B cell (primary cell): ENCODE results near the gene TASL. TPM values are rescaled to one million over a fixed set of nuclear protein-coding genes. Genes with fewer than 3 reads are reported as not detected.

Experiments used
- ATAC-seq: fragments of 200-7000 bp; cut with Tn5 transposase; one replicate; pipeline ENCODE4 v1.10.0; 2021; ENCODE audit warnings: low read depth, mild to moderate bottlenecking, moderate number of reproducible peaks, moderate library complexity
- CTCF ChIA-PET: fragments of 350-600 bp; sonication (Branson Sonifier 250); formaldehyde crosslinking; loops from one replicate; lab custom pipeline; 2021; ENCODE audit warnings: antibody characterized with exemption, inconsistent platforms; lab: Charles Lee
- POLR2A ChIA-PET: fragments of 350-600 bp; sonication (Branson Sonifier 250); formaldehyde crosslinking; loops from one replicate; lab custom pipeline; 2021; ENCODE audit warnings: antibody characterized with exemption; lab: Charles Lee
- DNase-seq: peaks from one replicate; pipeline ENCODE4 v3.0.0; 2013
- H2AFZ ChIP-seq: 2 replicates; pipeline ENCODE4 v1.6.1; 2012; ENCODE audit warnings: mild to moderate bottlenecking, low read depth, low read length; ENCODE audit not compliant: insufficient read depth, poor library complexity, severe bottlenecking
- H3K27ac ChIP-seq, 2 donors: 1 replicate in 1 of 2; 2 replicates in 1 of 2; pipeline ENCODE4 v1.5.1; 2012 to 2013; ENCODE audit warnings: low read length in 2 of 2, mild to moderate bottlenecking in 2 of 2, moderate library complexity in 1 of 2
- H3K27me3 ChIP-seq, 4 experiments: fragments of 200-600 bp in 1 of 4; sonication (generic) in 1 of 4; replicated peaks in 1 of 4; 1 replicate in 2 of 4; 2 replicates in 2 of 4; pipeline versions ENCODE4 v1.6.1 to v1.7.0; 2013 to 2016; ENCODE audit warnings: low read length in 3 of 4, mild to moderate bottlenecking in 2 of 4, mixed read lengths in 1 of 4, moderate library complexity in 1 of 4; ENCODE audit not compliant: insufficient read depth in 4 of 4, control insufficient read depth in 3 of 4; ENCODE audit errors: control extremely low read depth in 1 of 4
- H3K36me3 ChIP-seq, 2 experiments: replicated peaks in 1 of 2; 1 replicate in 1 of 2; 2 replicates in 1 of 2; pipeline versions ENCODE4 v1.6.1 to v1.7.1; 2013; ENCODE audit warnings: low read length in 1 of 2; ENCODE audit not compliant: insufficient read depth in 2 of 2, control insufficient read depth in 1 of 2; ENCODE audit errors: control extremely low read depth in 1 of 2, extremely low read depth in 1 of 2
- H3K4me1 ChIP-seq, 2 donors: fragments of 200-600 bp in 1 of 2; sonication (generic) in 1 of 2; 1 replicate in 1 of 2; 2 replicates in 1 of 2; pipeline versions ENCODE4 v1.5.1 to v1.6.1; 2013 to 2017; ENCODE audit warnings: low read length in 2 of 2; ENCODE audit not compliant: control insufficient read depth in 2 of 2, insufficient read depth in 2 of 2
- H3K4me2 ChIP-seq: replicated peaks from 2 replicates; pipeline ENCODE3; 2012; ENCODE audit warnings: mild to moderate bottlenecking, low read depth, low read length; ENCODE audit not compliant: poor library complexity, severe bottlenecking
- H3K4me3 ChIP-seq, 5 experiments: fragments of 200-600 bp in 1 of 5; sonication (generic) in 1 of 5; 1 replicate in 3 of 5; 2 replicates in 2 of 5; pipeline versions ENCODE4 v1.5.1 to v1.7.0; 2011 to 2016; ENCODE audit warnings: low read length in 4 of 5, mild to moderate bottlenecking in 4 of 5, low read depth in 2 of 5, control low read depth in 1 of 5, moderate library complexity in 1 of 5; ENCODE audit not compliant: insufficient read depth in 1 of 5; ENCODE audit errors: control extremely low read depth in 1 of 5, extremely low read depth in 1 of 5
- H3K79me2 ChIP-seq: fragments of 200-600 bp; sonication (generic); one replicate; pipeline ENCODE4 v1.6.0; 2016; ENCODE audit warnings: low read length; ENCODE audit not compliant: control insufficient read depth, insufficient read depth
- H3K9ac ChIP-seq: fragments of 200-600 bp; sonication (generic); 2 replicates; pipeline ENCODE4 v1.6.1; 2017; ENCODE audit warnings: mild to moderate bottlenecking, low read length, moderate library complexity
- H3K9me3 ChIP-seq, 3 donors: one replicate each; pipeline versions ENCODE4 v1.6.1 to v1.7.1; 2013; ENCODE audit warnings: low read length in 2 of 3; ENCODE audit not compliant: control insufficient read depth in 2 of 3, insufficient read depth in 1 of 3; ENCODE audit errors: control extremely low read depth in 1 of 3
- H4K20me1 ChIP-seq: 2 replicates; pipeline ENCODE4 v1.6.0; 2012; ENCODE audit warnings: mild to moderate bottlenecking, low read length; ENCODE audit not compliant: insufficient read depth, control insufficient read depth, poor library complexity, severe bottlenecking
- H3K27ac Mint-ChIP-seq: one replicate; pipeline ENCODE4 v1.8.0; 2021; ENCODE audit warnings: mixed read lengths
- H3K27me3 Mint-ChIP-seq: one replicate; pipeline ENCODE4 v1.8.0; 2021; ENCODE audit warnings: mixed read lengths
- H3K4me1 Mint-ChIP-seq: one replicate; pipeline ENCODE4 v1.8.0; 2021; ENCODE audit warnings: mixed read lengths
- H3K4me3 Mint-ChIP-seq: one replicate; pipeline ENCODE4 v1.8.0; 2021; ENCODE audit warnings: mixed read lengths
- H3K9me3 Mint-ChIP-seq: one replicate; pipeline ENCODE4 v1.8.0; 2022; ENCODE audit warnings: mixed read lengths; ENCODE audit not compliant: insufficient read depth
- EZH2 ChIP-seq: IDR thresholded peaks from 2 replicates; pipeline ENCODE4 v1.6.1; 2012; ENCODE audit warnings: borderline replicate concordance, low read depth, mild to moderate bottlenecking, moderate library complexity, low read length; ENCODE audit not compliant: insufficient read depth, poor library complexity, severe bottlenecking
- WGBS: methylation state at CpG from one replicate; pipeline ENCODE4 v1.1.5; 2013; ENCODE audit warnings: missing lambda C conversion rate; ENCODE audit not compliant: insufficient coverage; 5-methylcytosine and 5-hydroxymethylcytosine counted together
- intact Hi-C: fragments of 100-400 bp; cut with micrococcal nuclease; formaldehyde crosslinking; loops from one replicate; pipeline ENCODE4 v1.10.0; 2022
- polyA plus RNA-seq: library from polyadenylated mRNA; depleted of rRNA; stranded (reverse); fragments of >200 nt; gene quantifications from 2 replicates; pipeline ENCODE4 v1.2.3, GENCODE V29; 2012
- total RNA-seq, 2 donors: library from RNA; stranded (reverse); fragments of 120-200 nt in 1 of 2; gene quantifications; 1 replicate in 1 of 2; 2 replicates in 1 of 2; pipeline versions ENCODE4 v1.2.3 to v1.2.4, GENCODE V29; 2013 to 2022
- TF ChIP-seq, protein P1 (sequence below): fragments of 200-600 bp; IDR thresholded peaks from one replicate; pipeline ENCODE4 v1.8.0; 2022; ENCODE audit warnings: antibody characterized with exemption, mild to moderate bottlenecking

Gene TASL
- total and polyA plus RNA-seq, 2 donors (not counting 1 experiment from before 2014, with no cell fraction given), result 15.7 to 25.4 TPM

DNA sequence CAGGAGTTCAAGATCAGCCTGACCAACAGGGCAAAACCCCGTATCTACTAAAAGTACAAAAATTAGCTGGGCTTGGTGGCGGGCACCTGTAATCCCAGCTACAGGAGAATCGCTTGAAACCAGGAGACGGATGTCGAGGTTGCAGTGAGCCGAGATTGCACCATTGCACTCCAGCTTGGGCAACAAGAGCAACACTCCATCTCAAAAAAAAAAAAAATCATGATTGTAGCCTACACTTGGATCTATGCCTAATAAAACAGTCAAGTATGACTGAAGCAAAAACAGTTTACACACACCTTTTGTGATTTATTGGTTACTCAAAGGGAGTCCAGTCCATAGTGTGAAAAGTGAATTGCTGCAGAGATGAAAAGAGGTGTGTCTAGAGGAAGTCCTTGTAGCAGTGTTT is 34.7 kb upstream of the TASL start:
- H3K27ac Mint-ChIP-seq, result no peak overlapping the region
- H3K27me3 Mint-ChIP-seq, result no peaks in the 10 kb centered on the region
- Histone ChIP-seq H3K9ac (no peak overlapping the region), H3K4me2 (no peak overlapping the region), H3K27me3 (no peaks in the 10 kb centered on the region), H3K27ac (no peak overlapping the region), H3K4me1 (no peaks in the 10 kb centered on the region), H3K36me3 (no peaks in the 10 kb centered on the region), H3K79me2 (no peaks in the 10 kb centered on the region), H3K9me3 (no peaks in the 10 kb centered on the region), H3K4me3 (peak overlapping the region in 1 of 5 experiments; percentile 25), H4K20me1 (no peaks in the 10 kb centered on the region), H2AFZ (no peak overlapping the region)
- H3K9me3 Mint-ChIP-seq, result no peaks in the 10 kb centered on the region
- TF ChIP-seq EZH2, result no peak
- TF ChIP-seq, protein P1, sequence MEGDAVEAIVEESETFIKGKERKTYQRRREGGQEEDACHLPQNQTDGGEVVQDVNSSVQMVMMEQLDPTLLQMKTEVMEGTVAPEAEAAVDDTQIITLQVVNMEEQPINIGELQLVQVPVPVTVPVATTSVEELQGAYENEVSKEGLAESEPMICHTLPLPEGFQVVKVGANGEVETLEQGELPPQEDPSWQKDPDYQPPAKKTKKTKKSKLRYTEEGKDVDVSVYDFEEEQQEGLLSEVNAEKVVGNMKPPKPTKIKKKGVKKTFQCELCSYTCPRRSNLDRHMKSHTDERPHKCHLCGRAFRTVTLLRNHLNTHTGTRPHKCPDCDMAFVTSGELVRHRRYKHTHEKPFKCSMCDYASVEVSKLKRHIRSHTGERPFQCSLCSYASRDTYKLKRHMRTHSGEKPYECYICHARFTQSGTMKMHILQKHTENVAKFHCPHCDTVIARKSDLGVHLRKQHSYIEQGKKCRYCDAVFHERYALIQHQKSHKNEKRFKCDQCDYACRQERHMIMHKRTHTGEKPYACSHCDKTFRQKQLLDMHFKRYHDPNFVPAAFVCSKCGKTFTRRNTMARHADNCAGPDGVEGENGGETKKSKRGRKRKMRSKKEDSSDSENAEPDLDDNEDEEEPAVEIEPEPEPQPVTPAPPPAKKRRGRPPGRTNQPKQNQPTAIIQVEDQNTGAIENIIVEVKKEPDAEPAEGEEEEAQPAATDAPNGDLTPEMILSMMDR, result no peak
- peaks cover 2% of the 10 kb centered on the region for H3K4me1 Mint-ChIP-seq
- WGBS, result 100% methylated on average over 3 of the region's 6 CpGs
- ATAC-seq, result no peak
- no peak overlapping the region for H3K4me3 Mint-ChIP-seq
- no peak for DNase-seq
- ChIA-PET POLR2A (no interaction called here), CTCF (interaction anchor here (0.7 kb wide), 1 partner anchor 146 kb away, joined by 4 read pairs; no protein-coding TSS in a partner anchor)
- intact Hi-C loops, result no loop called here

DNA sequence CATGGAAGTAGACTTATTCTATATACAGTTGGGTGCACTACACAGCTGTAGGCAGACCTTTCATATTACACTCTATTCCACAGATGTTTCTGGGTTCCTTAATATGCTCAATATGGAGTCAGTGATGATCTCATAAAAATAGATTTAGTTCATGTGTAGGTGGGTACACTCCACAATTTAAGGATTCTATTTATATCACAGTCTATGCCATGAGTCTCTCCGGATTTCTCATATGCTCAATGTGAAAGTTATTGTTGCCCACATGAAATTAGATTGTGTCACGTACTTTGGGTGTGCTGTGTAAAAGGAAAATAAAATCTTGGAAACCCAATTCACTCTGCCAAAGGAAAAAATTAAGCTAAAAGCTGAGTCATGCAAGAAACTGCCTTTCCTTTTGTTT is 32.5 kb upstream of the TASL start:
- DNase-seq (no peak), ATAC-seq (no peak)
- peaks cover 2% of the 10 kb centered on the region for H3K4me1 Mint-ChIP-seq
- Histone ChIP-seq H3K27ac (no peak overlapping the region), H3K27me3 (no peaks in the 10 kb centered on the region), H3K9me3 (no peaks in the 10 kb centered on the region), H3K4me1 (no peaks in the 10 kb centered on the region), H3K4me3 (no peak overlapping the region), H3K79me2 (no peaks in the 10 kb centered on the region), H2AFZ (no peak overlapping the region), H3K4me2 (no peak overlapping the region), H3K36me3 (no peaks in the 10 kb centered on the region), H4K20me1 (no peaks in the 10 kb centered on the region), H3K9ac (no peak overlapping the region)
- no peaks in the 10 kb centered on the region for H3K9me3 Mint-ChIP-seq
- H3K4me3 Mint-ChIP-seq, result no peak overlapping the region
- no peak overlapping the region for H3K27ac Mint-ChIP-seq
- TF ChIP-seq, protein P1, result no peak
- TF ChIP-seq EZH2, result no peak
- POLR2A ChIA-PET, result no interaction called here
- CTCF ChIA-PET, result no interaction called here
- no CpG with 5 or more reads among the region's 2 CpGs for WGBS
- intact Hi-C loops, result no loop called here
- no peaks in the 10 kb centered on the region for H3K27me3 Mint-ChIP-seq
